ENCODE data around the gene CCDC144A.
"Not testable (repeated sequence)": the region's sequence is repeated elsewhere in the genome, so short reads cannot be mapped to it uniquely, and the experiment has no call there.

Gene CCDC144A

GRCh38 chr17:16820161-16820877 is 130.3 kb downstream of the CCDC144A start:
- DNase-seq: no peak

- DNase-seq: no peak
Observed at GRCh38 chr17:16820979-16821543, 131.0 kb downstream of the CCDC144A start.

- not testable (repeated sequence) for DNase-seq
Observed at GRCh38 chr17:16822133-16822532, 132.1 kb downstream of the CCDC144A start.

- not testable (repeated sequence) for DNase-seq
Observed at GRCh38 chr17:16823768-16824406, 133.8 kb downstream of the CCDC144A start.

Measured in fibroblast of skin of abdomen (primary cell).